ENCODE results near the gene AP5M1.
"Not testable (repeated sequence)": the region's sequence is repeated elsewhere in the genome, so short reads cannot be mapped to it uniquely, and the experiment has no call there.

Gene AP5M1

DNA sequence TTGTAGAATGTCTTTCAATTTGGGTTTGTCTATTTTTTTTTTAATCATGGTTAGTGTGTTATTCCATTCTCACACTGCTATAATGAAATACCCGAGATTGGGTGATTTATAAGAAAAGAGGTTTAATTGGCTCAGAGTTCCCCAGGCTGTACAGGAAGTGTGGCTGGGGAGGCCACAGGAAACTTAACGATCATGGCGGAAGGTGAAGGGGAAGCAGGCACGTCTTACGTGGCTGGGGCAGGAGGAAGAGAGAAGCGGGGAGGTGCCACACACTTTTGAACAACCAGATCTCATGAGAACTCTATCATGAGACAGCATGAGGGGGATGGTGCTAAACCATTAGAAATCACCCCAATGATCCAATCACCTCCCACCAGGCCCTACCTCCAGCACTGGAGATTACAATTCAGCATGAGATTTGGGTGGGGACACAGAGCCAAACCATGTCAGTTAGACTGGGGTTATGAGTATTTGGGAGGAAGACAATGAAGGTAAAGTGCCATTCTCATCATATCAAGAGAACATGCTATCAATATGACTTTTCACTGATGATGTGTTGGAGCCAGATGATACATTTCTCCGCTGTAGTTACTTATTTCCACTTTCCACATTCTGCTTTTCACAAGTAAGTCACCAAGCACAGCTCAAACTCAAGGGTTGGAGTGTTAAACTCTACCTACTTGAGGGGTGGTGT lies 45.8 kb downstream of the AP5M1 start:
- H3K4me3 ChIP-seq (ENCODE audit: low read length): no peak overlapping the region
- no peak for TF ChIP-seq ZNF274 (IDR thresholded peaks at IDR 0.05; ENCODE audit: low read depth, low read length)

DNA sequence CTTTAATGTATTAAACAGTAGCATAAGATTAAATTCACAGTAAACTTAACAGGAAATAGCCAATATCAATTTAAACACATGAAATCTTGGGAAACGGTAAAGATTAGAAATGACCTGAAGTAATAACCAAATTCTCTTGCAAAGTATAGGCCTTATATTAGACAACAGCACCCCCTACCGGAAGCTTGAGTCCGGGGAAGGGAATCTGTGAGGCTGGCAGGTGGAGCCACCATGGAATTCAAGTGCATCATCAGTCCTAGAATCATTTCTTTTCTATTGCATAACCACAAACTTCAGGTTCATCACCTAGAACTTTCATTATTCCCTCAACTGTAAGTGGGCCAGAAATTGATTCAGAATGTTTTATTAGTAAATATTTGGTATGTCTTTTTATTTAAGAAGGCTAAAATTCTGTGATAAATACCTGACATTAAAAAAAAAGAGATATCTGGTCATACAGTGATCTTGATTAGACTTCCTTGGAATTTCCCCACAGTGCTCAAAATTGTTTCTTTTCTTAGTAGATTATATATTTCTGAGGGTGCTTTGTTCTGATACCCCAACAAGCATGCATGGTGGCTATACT lies 48.6 kb downstream of the AP5M1 start:
- no peak overlapping the region for H3K4me3 ChIP-seq (ENCODE audit: low read length)
- no peak for TF ChIP-seq ZNF274 (IDR thresholded peaks at IDR 0.05; ENCODE audit: low read depth, low read length)

DNA sequence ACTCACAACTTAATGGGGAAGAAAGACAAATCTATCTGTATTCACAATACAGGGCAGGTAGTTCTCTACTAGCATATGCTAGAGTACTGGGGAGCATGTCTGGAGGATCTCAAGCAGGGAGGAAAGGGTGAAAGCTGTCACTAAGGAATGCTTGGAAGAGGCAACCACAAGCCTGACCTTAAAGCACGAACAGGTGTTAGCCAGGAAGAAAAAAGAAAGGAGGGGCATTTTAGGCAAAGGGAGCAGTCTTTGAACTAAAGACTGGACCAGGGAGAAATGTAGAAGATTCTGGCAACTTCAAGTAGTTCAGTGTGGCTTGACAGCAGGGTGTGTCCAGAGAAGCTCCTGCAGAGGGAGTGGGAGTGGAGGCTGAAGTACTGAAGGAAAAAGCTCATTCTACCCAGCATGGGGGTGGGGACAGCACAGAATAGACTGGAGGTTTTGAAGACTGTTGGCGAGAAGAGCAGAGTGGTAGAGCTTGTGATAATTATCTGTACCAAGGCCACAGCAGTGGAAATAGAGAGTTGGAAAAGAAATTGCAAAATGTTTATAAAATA lies 50.9 kb downstream of the AP5M1 start:
- no peak for TF ChIP-seq ZNF274 (IDR thresholded peaks at IDR 0.05; ENCODE audit: low read depth, low read length)
- H3K4me3 ChIP-seq (ENCODE audit: low read length): no peak overlapping the region

DNA sequence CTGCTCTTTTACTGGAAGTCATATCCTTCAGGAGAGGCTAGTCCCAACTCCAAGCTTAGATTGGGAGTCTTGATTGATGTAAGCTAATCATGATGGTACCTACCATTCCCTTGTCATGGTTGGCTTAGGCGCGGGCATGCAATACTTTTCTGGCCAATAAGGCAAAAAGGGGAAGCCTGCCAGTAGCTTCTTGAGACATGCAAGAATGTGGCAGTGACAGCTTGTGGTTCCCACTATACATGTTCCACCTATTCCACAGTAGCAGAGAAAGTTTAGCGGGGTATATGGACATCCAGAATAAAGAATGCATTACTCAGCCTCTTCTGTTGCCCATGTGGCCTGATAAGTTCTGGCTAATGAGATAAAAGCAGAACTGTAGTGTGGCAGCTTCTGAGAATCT lies 55.0 kb downstream of the AP5M1 start:
- H3K4me3 ChIP-seq (ENCODE audit: low read length): no peak overlapping the region
- TF ChIP-seq ZNF274 (IDR thresholded peaks at IDR 0.05; ENCODE audit: low read depth, low read length): no peak

DNA sequence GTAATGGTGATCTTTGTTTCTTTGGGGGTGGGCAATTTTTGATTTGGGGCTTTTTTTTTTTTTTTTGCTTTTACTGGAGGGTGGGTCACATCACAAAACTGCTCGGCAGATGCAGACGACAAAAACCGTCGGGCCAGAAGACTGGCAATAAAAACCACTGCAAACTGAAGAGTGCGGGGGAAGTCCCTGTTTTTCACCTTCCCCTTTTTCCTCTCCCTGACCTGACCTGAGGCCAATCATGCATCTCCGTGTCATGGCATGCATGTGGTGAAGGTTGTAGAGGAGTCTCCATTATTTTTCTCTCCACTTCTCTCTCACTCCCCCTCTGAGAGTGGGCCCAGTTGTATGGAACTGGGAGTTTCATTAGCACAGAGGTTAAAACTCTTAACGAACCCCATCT lies 57.5 kb downstream of the AP5M1 start:
- TF ChIP-seq ZNF274 (IDR thresholded peaks at IDR 0.05; ENCODE audit: low read depth, low read length): no peak
- H3K4me3 ChIP-seq (ENCODE audit: low read length): no peak overlapping the region

DNA sequence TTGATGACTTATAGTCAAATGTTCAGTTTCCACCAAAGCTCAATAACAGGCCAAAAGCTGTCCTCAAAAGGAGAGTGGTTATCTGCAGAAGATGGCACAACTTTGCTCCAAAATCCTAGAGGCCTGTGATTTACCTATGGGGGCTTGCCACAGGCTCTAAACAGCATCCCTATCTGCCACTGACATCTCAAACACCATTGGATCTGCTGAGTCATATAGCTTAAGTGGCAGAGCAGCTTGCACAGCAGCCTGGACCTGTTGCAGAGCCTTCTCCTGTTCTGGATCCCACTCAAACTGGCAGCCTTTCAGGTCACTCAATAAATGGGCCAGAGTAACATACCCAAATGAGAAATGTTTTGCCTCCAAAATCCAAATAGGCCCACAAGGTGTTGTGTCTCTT lies 61.1 kb downstream of the AP5M1 start:
- no peak overlapping the region for H3K4me3 ChIP-seq (ENCODE audit: low read length)
- no peak for TF ChIP-seq ZNF274 (IDR thresholded peaks at IDR 0.05; ENCODE audit: low read depth, low read length)

DNA sequence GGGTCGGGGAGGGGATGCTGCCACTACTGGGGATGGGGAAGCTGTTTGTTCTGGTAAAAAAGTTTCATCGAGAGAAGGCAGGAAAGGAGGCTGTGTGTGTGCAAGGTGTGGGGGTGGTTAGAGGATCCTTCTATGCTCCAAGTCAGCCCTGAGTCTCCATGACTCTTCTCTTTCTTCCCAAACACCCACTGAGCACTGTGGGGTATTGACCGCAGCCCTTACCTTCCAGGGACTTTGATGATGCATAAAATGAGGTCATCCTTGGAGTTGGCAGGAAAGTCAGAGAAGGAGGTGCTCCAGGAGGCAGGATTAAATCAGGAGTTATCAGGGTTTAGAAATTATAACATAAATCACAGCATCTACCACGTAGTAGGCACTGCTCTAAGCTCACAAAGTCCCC lies 63.7 kb downstream of the AP5M1 start:
- H3K4me3 ChIP-seq (ENCODE audit: low read length): not testable (repeated sequence)

DNA sequence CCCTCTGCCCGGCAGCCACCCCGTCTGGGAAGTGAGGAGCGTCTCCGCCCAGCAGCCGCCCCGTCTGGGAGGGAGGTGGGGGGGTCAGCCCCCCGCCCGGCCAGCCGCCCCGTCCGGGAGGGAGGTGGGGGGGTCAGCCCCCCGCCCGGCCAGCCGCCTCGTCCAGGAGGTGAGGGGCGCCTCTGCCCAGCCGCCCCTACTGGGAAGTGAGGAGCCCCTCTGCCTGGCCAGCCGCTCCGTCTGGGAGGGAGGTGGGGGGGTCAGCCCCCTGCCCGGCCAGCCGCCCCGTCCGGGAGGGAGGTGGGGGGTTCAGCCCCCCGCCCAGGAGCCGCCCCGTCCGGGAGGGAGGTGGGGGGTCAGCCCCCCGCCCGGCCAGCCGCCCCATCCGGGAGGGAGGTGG lies 65.0 kb downstream of the AP5M1 start:
- not testable (repeated sequence) for H3K4me3 ChIP-seq (ENCODE audit: low read length)

DNA sequence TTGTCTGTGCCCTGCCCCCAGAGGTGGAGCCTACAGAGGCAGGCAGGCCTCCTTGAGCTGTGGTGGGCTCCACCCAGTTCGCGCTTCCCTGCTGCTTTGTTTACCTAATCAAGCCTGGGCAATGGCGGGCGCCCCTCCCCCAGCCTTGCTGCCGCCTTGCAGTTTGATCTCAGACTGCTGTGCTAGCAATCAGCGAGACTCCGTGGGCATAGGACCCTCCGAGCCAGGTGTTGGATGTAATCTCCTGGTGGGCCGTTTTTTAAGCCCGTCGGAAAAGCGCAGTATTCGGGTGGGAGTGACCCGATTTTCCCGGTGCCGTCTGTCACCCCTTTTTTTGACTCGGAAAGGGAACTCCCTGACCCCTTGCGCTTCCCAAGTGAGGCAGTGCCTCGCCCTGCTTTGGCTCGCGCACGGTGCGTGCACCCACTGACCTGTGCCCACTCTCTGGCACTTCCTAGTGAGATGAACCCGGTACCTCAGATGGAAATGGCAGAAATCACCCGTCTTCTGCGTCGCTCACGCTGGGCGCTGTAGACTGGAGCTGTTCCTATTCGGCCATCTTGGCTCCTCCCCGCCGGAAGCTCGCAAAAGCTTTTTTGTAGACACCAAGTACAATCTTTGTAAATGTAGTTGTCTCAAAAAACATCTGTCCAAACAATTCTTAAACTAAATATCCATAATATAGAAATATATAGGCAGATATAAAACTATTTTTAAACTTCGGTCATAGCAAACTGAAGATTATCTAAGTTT lies 75.0 kb downstream of the AP5M1 start:
- H3K4me3 ChIP-seq (ENCODE audit: low read length): not testable (repeated sequence)

DNA sequence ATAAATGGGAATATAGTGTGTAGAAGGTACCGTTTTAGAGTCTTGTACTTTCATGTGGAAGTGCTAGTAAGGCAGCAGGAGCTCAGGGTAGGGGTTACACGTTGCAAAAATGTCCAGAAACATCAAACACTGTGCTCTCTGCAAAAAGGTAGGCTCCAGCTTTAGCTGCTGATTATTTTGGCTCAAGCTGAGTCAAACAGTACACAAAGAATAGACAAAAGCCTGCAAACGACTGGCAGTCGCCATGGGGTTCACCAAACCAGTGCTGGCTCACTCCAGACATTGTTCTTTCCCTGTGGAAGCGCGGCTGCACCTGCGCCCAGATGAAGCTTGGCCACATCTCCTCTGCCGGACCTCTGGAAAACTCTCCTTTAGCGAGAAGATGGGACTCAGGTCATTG lies 76.3 kb downstream of the AP5M1 start:
- no peak for TF ChIP-seq ZNF274 (IDR thresholded peaks at IDR 0.05; ENCODE audit: low read depth, low read length)
- no peak overlapping the region for H3K4me3 ChIP-seq (ENCODE audit: low read length)

DNA sequence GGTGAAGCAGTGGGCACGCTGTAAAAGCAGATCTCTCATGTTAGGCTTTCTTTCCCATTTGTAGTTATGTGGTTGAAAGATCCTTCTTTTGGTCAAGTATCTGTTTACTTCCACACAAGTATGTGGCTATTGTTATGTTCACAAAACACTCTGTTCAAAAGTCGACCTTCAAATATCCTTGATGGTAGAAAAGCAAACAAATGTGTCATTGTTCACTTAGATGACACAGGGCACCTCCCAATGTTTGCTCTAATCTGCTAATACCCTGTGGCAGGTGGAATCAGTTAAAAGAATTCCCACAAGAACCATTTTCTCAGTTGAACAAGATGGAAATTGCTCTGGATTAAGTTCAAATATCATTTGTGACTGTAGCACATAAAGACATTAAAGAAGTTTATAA lies 78.0 kb downstream of the AP5M1 start:
- H3K4me3 ChIP-seq (ENCODE audit: low read length): no peak overlapping the region
- TF ChIP-seq ZNF274 (IDR thresholded peaks at IDR 0.05; ENCODE audit: low read depth, low read length): no peak
